ENCODE results near the gene TRAM2. TPM values are rescaled to one million over a fixed set of nuclear protein-coding genes. Genes with fewer than 3 reads are reported as not detected.

The TRAM2 gene
- total and polyA plus RNA-seq, 2 of the 8 experiments (the other 6 are each of a cell fraction or from before 2014, with no cell fraction given): 9.0 to 21.4 TPM

- no peak for FAIRE-seq
- CTCF ChIA-PET (ENCODE audit: partially characterized antibody): interaction anchor here (0.9 to 1.4 kb wide), 2 partner anchors 10 to 16 kb away, joined by 3 to 5 read pairs; no protein-coding TSS in a partner anchor
- TF ChIP-seq BRCA1 (IDR thresholded peaks at IDR 0.05; ENCODE audit: low read depth, low read length): no peak
Measured at GRCh38 chr6:52530351-52530750, 46.5 kb downstream of the TRAM2 start.

More at GRCh38 chr6:52530351-52530750, 46.5 kb downstream of the TRAM2 start:
- Histone ChIP-seq H3K18ac (ENCODE audit: extremely low read depth, low read length) (no peak overlapping the region; the same call in 1 of the 2 replicates), H3K36me3 (ENCODE audit: control insufficient read depth in 2 of 4, insufficient read depth in 4 of 4, low read length in 3 of 4) (peaks cover 0 to 4% (median 2%) of the 10 kb centered on the region in 4 experiments; a peak in 1 of 8 replicates), H3K4me3 (ENCODE audit: extremely low read depth in 1 of 4, insufficient read depth in 2 of 4, low read depth in 3 of 4, low read length in 4 of 4) (no peak overlapping the region), H3K4ac (replicated peaks; ENCODE audit: insufficient read length, low read depth, low read length) (no peak overlapping the region), H3K79me2 (ENCODE audit: control insufficient read depth in 1 of 2, insufficient read depth in 2 of 2, low read length in 2 of 2) (no peaks in the 10 kb centered on the region), H3K27ac (ENCODE audit: low read depth, low read length) (no peak overlapping the region), H2BK20ac (ENCODE audit: low read length) (no peak overlapping the region), H3K56ac (replicated peaks; ENCODE audit: insufficient read length, low read depth, low read length) (no peak overlapping the region), H3K4me1 (replicated peaks in 1 of 4; ENCODE audit: control insufficient read depth in 3 of 4, insufficient read depth in 4 of 4, low read length in 3 of 4) (no peaks in the 10 kb centered on the region), H4K8ac (ENCODE audit: extremely low read depth, insufficient read depth, low read length) (no peak overlapping the region), H4K20me1 (replicated peaks in 1 of 2; ENCODE audit: control insufficient read depth in 1 of 2, insufficient read depth in 2 of 2, low read length in 2 of 2) (no peaks in the 10 kb centered on the region), H2BK15ac (ENCODE audit: low read length) (no peak overlapping the region), H2BK120ac (replicated peaks; ENCODE audit: low read depth, low read length) (no peak overlapping the region), H4K5ac (ENCODE audit: insufficient read length, low read depth, low read length) (no peak overlapping the region), H2BK5ac (ENCODE audit: low read depth, low read length) (no peak overlapping the region), H3K27me3 (replicated peaks in 1 of 4; ENCODE audit: control insufficient read depth in 3 of 4, extremely low read depth in 1 of 4, insufficient read depth in 3 of 4, low read length in 3 of 4) (no peaks in the 10 kb centered on the region), H3K9me3 (ENCODE audit: insufficient read depth in 2 of 2, low read depth in 1 of 2, low read length in 1 of 2) (no peaks in the 10 kb centered on the region), H3K23ac (ENCODE audit: insufficient read length) (no peak overlapping the region), H3K79me1 (ENCODE audit: low read depth, low read length) (0 out of 2 replicates have a peak, but pooled peaks cover 2% of the 10 kb centered on the region), H2AFZ (ENCODE audit: low read length) (no peak overlapping the region), H2AK5ac (ENCODE audit: low read depth, low read length) (no peak overlapping the region), H4K91ac (replicated peaks; ENCODE audit: insufficient read length, low read length) (no peak overlapping the region), H3K23me2 (ENCODE audit: low read depth, low read length) (no peaks in the 10 kb centered on the region), H3K4me2 (ENCODE audit: insufficient read depth in 1 of 2, low read depth in 2 of 2, low read length in 2 of 2) (no peak overlapping the region), H3K9ac (replicated peaks in 1 of 4; ENCODE audit: extremely low read depth in 1 of 4, low read depth in 3 of 4, low read length in 3 of 4) (no peak overlapping the region), H2BK12ac (ENCODE audit: low read depth, low read length) (no peak overlapping the region), H3K14ac (ENCODE audit: insufficient read length) (no peak overlapping the region)
- POLR2A ChIA-PET (ENCODE audit: partially characterized antibody): no interaction called here
- WGBS, 2 experiments (ENCODE audit: extremely low coverage in 1 of 2, insufficient coverage in 1 of 2, insufficient read length in 1 of 2, insufficient replicate concordance in 2 of 2, low coverage in 1 of 2, low lambda C conversion rate in 2 of 2, missing lambda C conversion rate in 1 of 2): 96% methylated on average over 10 of the region's 10 CpGs; no CpG with 5 or more reads in 1 of the 2 experiments
- no peak for DNase-seq (ENCODE audit: low read depth in 1 of 2, low spot score in 2 of 2)
